Pancreas (tissue), 10 donors: ENCODE measurements around the gene ZNG1F. TPM values are rescaled to one million over a fixed set of nuclear protein-coding genes. Genes with fewer than 3 reads are reported as not detected.
"Not testable (repeated sequence)": the region's sequence is repeated elsewhere in the genome, so short reads cannot be mapped to it uniquely, and the experiment has no call there.

Experiments used
- ATAC-seq, 4 donors: fragments of 200-7000 bp; cut with Tn5 transposase; one replicate each; pipeline versions ENCODE4 v1.8.0 to v1.9.1; 2020; ENCODE audit warnings: mild to moderate bottlenecking in 4 of 4, moderate library complexity in 4 of 4
- DNase-seq, 6 donors: peaks; one replicate each; pipeline ENCODE4 v3.0.0-alpha.2; 2020
- FAIRE-seq: peaks from 2 replicates; lab custom pipeline; 2012; peaks lifted over from hg19 to GRCh38; lab: Jason Lieb, UNC
- H3K27ac ChIP-seq, 4 donors: fragments of 200-600 bp; sonication (generic); 1 replicate in 3 of 4; 2 replicates in 1 of 4; pipeline versions ENCODE4 v1.5.0 to v1.8.0; 2020
- H3K27me3 ChIP-seq, 4 donors: fragments of 200-600 bp; one replicate each; pipeline ENCODE4 v1.8.0; 2021
- H3K36me3 ChIP-seq, 3 donors: fragments of 200-600 bp; sonication (generic) in 1 of 3; one replicate each; pipeline versions ENCODE4 v1.5.0 to v1.8.0; 2020 to 2021
- H3K4me1 ChIP-seq, 3 donors: fragments of 200-600 bp; one replicate each; pipeline ENCODE4 v1.8.0; 2021
- H3K4me3 ChIP-seq, 4 donors: fragments of 200-600 bp; sonication (generic) in 2 of 4; one replicate each; pipeline versions ENCODE4 v1.5.0 to v1.8.0; 2020 to 2021
- H3K9me3 ChIP-seq, 4 donors: fragments of 200-600 bp; one replicate each; pipeline ENCODE4 v1.8.0; 2021
- CTCF ChIP-seq, 4 donors: fragments of 200-600 bp; sonication (generic) in 3 of 4; IDR thresholded peaks; one replicate each; pipeline versions ENCODE4 v1.5.0 to v1.8.0; 2021; ENCODE audit warnings: antibody characterized with exemption in 4 of 4
- WGBS, 2 donors: extraction: QIAGEN DNeasy Blood & Tissue Kit; methylation state at CpG; one replicate each; pipeline ENCODE4 v1.1.7; 2013; 5-methylcytosine and 5-hydroxymethylcytosine counted together
- intact Hi-C, 3 donors: fragments of 100-400 bp; cut with DNase I; formaldehyde crosslinking; loops; one replicate each; pipeline versions ENCODE4 v1.11.1 to v1.14.2; 2022
- microRNA-seq, 2 donors: library from miRNA; unstranded; fragments of <30 nt; microRNA quantifications; one replicate each; pipeline versions ENCODE4 to v1.1.0, GENCODE V29; 2019 to 2020
- polyA plus RNA-seq, 2 donors: library from polyadenylated mRNA; stranded (reverse); fragments of 200-250 nt; gene quantifications; one replicate each; pipeline ENCODE4 v1.2.3, GENCODE V29; 2013
- total RNA-seq, 6 donors: library from RNA; stranded (reverse); fragmentation: NEBNext Ultra II Directional in 4 of 6; extraction: Animal tissue kit (Norgen Biotek cat#: 25700) in 4 of 6; gene quantifications; one replicate each; pipeline versions ENCODE4 v1.2.1 to v1.2.4, GENCODE V29; 2021 to 2023
- donor health status: healthy with polysubstance abuse.
- donor health status: DM: no; HTN: no; CAD: no; lungs with moderate emphysema.
- donor health status: DM: no; HTN: no; CAD: no.
- donor health status: control.
- donor health status: control.
- donor health status: Bipolar disorder and iron deficiency.
- donor health status: DM: yes; HTN: yes; CAD: no.
- donor health status: DM: no; HTN: no; CAD: no.
- donor health status: DM: no; HTN: no; CAD: no.
- donor health status: DM: yes; HTN: yes; CAD: no.

ZNG1F gene
- total and polyA plus RNA-seq, 8 donors: 2.6 to 35.5 (median 6.4) TPM

- 9 to 10% methylated on average over 9 of the region's 11 CpGs for WGBS, 2 donors
- H3K4me3 ChIP-seq, H3K27me3 ChIP-seq, H3K9me3 ChIP-seq, intact Hi-C loops, H3K4me1 ChIP-seq, H3K27ac ChIP-seq, H3K36me3 ChIP-seq, FAIRE-seq, DNase-seq: not testable (repeated sequence)
- ATAC-seq: peak; percentile 75 to 97 (median 93)
- TF ChIP-seq CTCF (IDR thresholded peaks at IDR 0.05): peak in 3 of 4 donors; percentile 31 to 39 (median 35)
Measured at GRCh38 chr9:41088450-41089059, 100.6 kb downstream of the ZNG1F start.

- H3K36me3 ChIP-seq, H3K27ac ChIP-seq, intact Hi-C loops, ATAC-seq, H3K9me3 ChIP-seq, FAIRE-seq, H3K4me3 ChIP-seq, DNase-seq, H3K27me3 ChIP-seq, H3K4me1 ChIP-seq: not testable (repeated sequence)
- WGBS, 2 donors: 46 to 47% methylated on average over 5 of the region's 5 CpGs
Measured at GRCh38 chr9:41087929-41088328, 101.2 kb downstream of the ZNG1F start.

GRCh38 chr9:41087157-41087780, 101.8 kb downstream of the ZNG1F start:
- not testable (repeated sequence) for H3K4me1 ChIP-seq, FAIRE-seq
- 48 to 50% methylated on average over 4 of the region's 5 CpGs for WGBS, 2 donors

GRCh38 chr9:41086685-41087084, 102.4 kb downstream of the ZNG1F start:
- H3K36me3 ChIP-seq, ATAC-seq, FAIRE-seq, H3K9me3 ChIP-seq, H3K27ac ChIP-seq, H3K4me1 ChIP-seq, H3K27me3 ChIP-seq, H3K4me3 ChIP-seq, DNase-seq, intact Hi-C loops: not testable (repeated sequence)
- WGBS, 2 donors: 0 to 38% methylated on average over 1 of the region's 1 CpG

More at GRCh38 chr9:41087157-41087780, 101.8 kb downstream of the ZNG1F start:
- ATAC-seq: peak in 3 of 4 donors; percentile 21 to 34 (median 32)
- intact Hi-C loops, H3K9me3 ChIP-seq, H3K27me3 ChIP-seq, DNase-seq, H3K36me3 ChIP-seq, H3K4me3 ChIP-seq, H3K27ac ChIP-seq: not testable (repeated sequence)

GRCh38 chr9:41086215-41086614, 102.9 kb downstream of the ZNG1F start:
- H3K27me3 ChIP-seq, ATAC-seq, H3K4me1 ChIP-seq, H3K36me3 ChIP-seq, H3K27ac ChIP-seq, intact Hi-C loops, H3K9me3 ChIP-seq, H3K4me3 ChIP-seq, DNase-seq, FAIRE-seq: not testable (repeated sequence)
- 45 to 55% methylated on average over 3 of the region's 3 CpGs for WGBS, 2 donors

- H3K9me3 ChIP-seq, H3K4me1 ChIP-seq, H3K27ac ChIP-seq, DNase-seq, ATAC-seq, H3K36me3 ChIP-seq, H3K4me3 ChIP-seq, intact Hi-C loops, H3K27me3 ChIP-seq, FAIRE-seq: not testable (repeated sequence)
- 31 to 47% methylated on average over 4 of the region's 4 CpGs for WGBS, 2 donors
Measured at GRCh38 chr9:41082358-41082757, 106.8 kb downstream of the ZNG1F start.

Small RNAs within 50 kb of the gene (microRNA-seq; reads per million reads assigned to microRNA genes)
- gene MIR4477A: 0 reads per million in 2 donors

Other genes starting within 250 kb of the ZNG1F start
- gene FOXD4L6, start 60.6 kb downstream of the ZNG1F start, total RNA-seq: under 1 TPM in 1 of 6 donors, not detected in 5; 0.08 TPM
- gene FOXD4L6, start 60.6 kb downstream of the ZNG1F start, polyA plus RNA-seq: under 1 TPM in 1 of 2 donors, not detected in 1; 0.05 TPM